Esophagus muscularis mucosa (tissue), 4 donors: ENCODE results near the gene SESTD1.

Source experiments
- CTCF ChIP-seq, 3 experiments: fragments of 200-600 bp in 2 of 3; fragments of 450-650 bp in 1 of 3; sonication (generic) in 2 of 3; IDR thresholded peaks; one replicate each; pipeline ENCODE4 v1.5.1; 2017 to 2019; ENCODE audit warnings: antibody characterized with exemption in 3 of 3, mild to moderate bottlenecking in 2 of 3, moderate library complexity in 1 of 3
- EP300 ChIP-seq: sonication (generic); formaldehyde crosslinking; IDR thresholded peaks from one replicate; pipeline ENCODE4 v1.6.1; 2017; ENCODE audit warnings: antibody characterized with exemption
- POLR2A ChIP-seq: fragments of 450-650 bp; IDR thresholded peaks from one replicate; pipeline ENCODE4 v1.6.1; 2017; ENCODE audit warnings: antibody characterized with exemption, moderate library complexity, mild to moderate bottlenecking, low read depth
- POLR2AphosphoS5 ChIP-seq, 2 donors: sonication (generic); formaldehyde crosslinking; IDR thresholded peaks; one replicate each; pipeline ENCODE4 v1.6.1; 2017; ENCODE audit warnings: antibody characterized with exemption in 2 of 2

GRCh38 chr2:179264368-179265081 lies at the start of gene SESTD1:
- TF ChIP-seq CTCF (IDR thresholded peaks at IDR 0.05) (peak in 1 of 3 experiments; percentile 10), EP300 (no peak), POLR2A (no peak), POLR2AphosphoS5 (IDR thresholded peaks at IDR 0.05) (peak; percentile 25 to 58)
